A673 (cell line): ENCODE data around the gene PBX1. TPM values are rescaled to one million over a fixed set of nuclear protein-coding genes. Genes with fewer than 3 reads are reported as not detected.

Experiments used
- BruUV-seq: library from RNA; stranded (reverse); fragments of 400-500 nt; replicated peaks from 2 replicates; lab custom pipeline; 2021; lab: Mats Ljungman, UMichigan
- CTCF ChIA-PET: fragments of 300-600 bp; sonication (Branson Sonifier 250); formaldehyde crosslinking; loops from one replicate; lab custom pipeline; 2022; ENCODE audit warnings: antibody characterized with exemption; lab: Charles Lee
- POLR2A ChIA-PET: fragments of 300-600 bp; sonication (Branson Sonifier 250); formaldehyde crosslinking; loops from one replicate; lab custom pipeline; 2022; ENCODE audit warnings: antibody characterized with exemption; ENCODE audit not compliant: low non-redundant PET; lab: Charles Lee
- DNase-seq: peaks from one replicate; pipeline ENCODE4 v3.0.0-alpha.2; 2015; ENCODE audit warnings: low spot score
- H3K27ac ChIP-seq: fragments of 200-600 bp; sonication (generic); 2 replicates; pipeline ENCODE4 v1.5.1; 2016; ENCODE audit warnings: mixed run types, low read depth, mild to moderate bottlenecking, mixed read lengths, antibody characterized with exemption, low read length; ENCODE audit not compliant: poor library complexity, severe bottlenecking
- H3K27me3 ChIP-seq: fragments of 200-600 bp; sonication (generic); replicated peaks from 2 replicates; pipeline ENCODE4 v1.6.1; 2017; ENCODE audit warnings: mixed run types, low read depth, mild to moderate bottlenecking, mixed read lengths, antibody characterized with exemption, low read length; ENCODE audit not compliant: insufficient read depth, poor library complexity
- H3K36me3 ChIP-seq: fragments of 200-600 bp; sonication (generic); 2 replicates; pipeline ENCODE4 v1.6.1; 2016; ENCODE audit warnings: mixed run types, mild to moderate bottlenecking, mixed read lengths, antibody characterized with exemption, low read length; ENCODE audit not compliant: insufficient read depth, poor library complexity, severe bottlenecking
- H3K4me1 ChIP-seq: fragments of 200-600 bp; sonication (generic); 2 replicates; pipeline ENCODE4 v1.6.1; 2017; ENCODE audit warnings: mixed run types, mild to moderate bottlenecking, mixed read lengths, antibody characterized with exemption, low read length; ENCODE audit not compliant: insufficient read depth, poor library complexity, severe bottlenecking
- H3K4me3 ChIP-seq: fragments of 200-600 bp; sonication (generic); 2 replicates; pipeline ENCODE4 v1.5.1; 2016; ENCODE audit warnings: low read depth, mixed run types, mild to moderate bottlenecking, mixed read lengths, low read length; ENCODE audit not compliant: poor library complexity, severe bottlenecking
- H3K9me3 ChIP-seq: fragments of 200-600 bp; sonication (generic); 2 replicates; pipeline ENCODE4 v1.6.1; 2016; ENCODE audit warnings: mixed run types, low read depth, mild to moderate bottlenecking, mixed read lengths, antibody characterized with exemption, low read length; ENCODE audit not compliant: poor library complexity, severe bottlenecking
- EZH2 ChIP-seq: fragments of 200-600 bp; sonication (generic); IDR thresholded peaks from 2 replicates; pipeline ENCODE4 v1.6.1; 2017; ENCODE audit warnings: borderline replicate concordance, low read depth, mild to moderate bottlenecking, mixed read lengths, antibody characterized with exemption, low read length; ENCODE audit not compliant: poor library complexity, severe bottlenecking
- intact Hi-C: fragments of 100-400 bp; cut with micrococcal nuclease; formaldehyde crosslinking; loops from one replicate; pipeline ENCODE4 v1.10.0; 2022; ENCODE audit not compliant: unreplicated experiment
- total RNA-seq: library from RNA; stranded (reverse); gene quantifications from 2 replicates; pipeline ENCODE4 v1.2.3, GENCODE V29; 2021
- TF ChIP-seq, protein P1 (sequence below): fragments of 300-800, 200-600 bp; sonication (generic); conservative IDR thresholded peaks from 2 replicates; pipeline ENCODE4 v1.5.1; 2017; ENCODE audit warnings: low read depth, mild to moderate bottlenecking, antibody characterized with exemption, low read length, moderate library complexity, mixed read lengths

Gene PBX1
- total RNA-seq, 1 experiment from 2014 or later: 51.5 TPM

- peak; percentile 66 for DNase-seq
- intact Hi-C loops: no loop called here
- H3K27me3 ChIP-seq: no peaks in the 10 kb centered on the region
- H3K9me3 ChIP-seq: no peaks in the 10 kb centered on the region
- no TSS peak for BruUV-seq
- H3K36me3 ChIP-seq: no peaks in the 10 kb centered on the region
- POLR2A ChIA-PET: no interaction called here
- peaks cover 16% of the 10 kb centered on the region for H3K4me1 ChIP-seq
- CTCF ChIA-PET: no interaction called here
- TF ChIP-seq EZH2: no peak
- TF ChIP-seq, protein P1, sequence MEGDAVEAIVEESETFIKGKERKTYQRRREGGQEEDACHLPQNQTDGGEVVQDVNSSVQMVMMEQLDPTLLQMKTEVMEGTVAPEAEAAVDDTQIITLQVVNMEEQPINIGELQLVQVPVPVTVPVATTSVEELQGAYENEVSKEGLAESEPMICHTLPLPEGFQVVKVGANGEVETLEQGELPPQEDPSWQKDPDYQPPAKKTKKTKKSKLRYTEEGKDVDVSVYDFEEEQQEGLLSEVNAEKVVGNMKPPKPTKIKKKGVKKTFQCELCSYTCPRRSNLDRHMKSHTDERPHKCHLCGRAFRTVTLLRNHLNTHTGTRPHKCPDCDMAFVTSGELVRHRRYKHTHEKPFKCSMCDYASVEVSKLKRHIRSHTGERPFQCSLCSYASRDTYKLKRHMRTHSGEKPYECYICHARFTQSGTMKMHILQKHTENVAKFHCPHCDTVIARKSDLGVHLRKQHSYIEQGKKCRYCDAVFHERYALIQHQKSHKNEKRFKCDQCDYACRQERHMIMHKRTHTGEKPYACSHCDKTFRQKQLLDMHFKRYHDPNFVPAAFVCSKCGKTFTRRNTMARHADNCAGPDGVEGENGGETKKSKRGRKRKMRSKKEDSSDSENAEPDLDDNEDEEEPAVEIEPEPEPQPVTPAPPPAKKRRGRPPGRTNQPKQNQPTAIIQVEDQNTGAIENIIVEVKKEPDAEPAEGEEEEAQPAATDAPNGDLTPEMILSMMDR: no peak
- no peak overlapping the region for H3K4me3 ChIP-seq
- H3K27ac ChIP-seq: no peak overlapping the region
Measured at GRCh38 chr1:164728719-164729118, 169.7 kb downstream of the PBX1 start.

- no peak overlapping the region for H3K27ac ChIP-seq
- BruUV-seq: no TSS peak
- peaks cover 16% of the 10 kb centered on the region for H3K4me1 ChIP-seq
- no peaks in the 10 kb centered on the region for H3K27me3 ChIP-seq
- ChIA-PET CTCF (no interaction called here), POLR2A (no interaction called here)
- H3K36me3 ChIP-seq: no peaks in the 10 kb centered on the region
- DNase-seq: no peak
- intact Hi-C loops: loop anchor here (2.0 kb wide), 1 partner anchor 21 kb away; no protein-coding TSS in a partner anchor
- H3K4me3 ChIP-seq: no peak overlapping the region
- TF ChIP-seq EZH2: no peak
- TF ChIP-seq, protein P1: no peak
- no peaks in the 10 kb centered on the region for H3K9me3 ChIP-seq
Measured at GRCh38 chr1:164731161-164731876, 172.3 kb downstream of the PBX1 start.

GRCh38 chr1:164733070-164733469, 174.1 kb downstream of the PBX1 start:
- Histone ChIP-seq H3K4me3 (no peak overlapping the region), H3K4me1 (peaks cover 15% of the 10 kb centered on the region), H3K36me3 (no peaks in the 10 kb centered on the region), H3K9me3 (no peaks in the 10 kb centered on the region), H3K27me3 (no peaks in the 10 kb centered on the region), H3K27ac (no peak overlapping the region)
- CTCF ChIA-PET: no interaction called here
- intact Hi-C loops: no loop called here
- TF ChIP-seq, protein P1: no peak
- no peak for DNase-seq
- no TSS peak for BruUV-seq
- POLR2A ChIA-PET: no interaction called here
